NB4 (cell line): ENCODE results near the gene LCE1E.

ENCODE experiments used
- CTCF ChIP-seq: IDR thresholded peaks from one replicate; pipeline ENCODE4 v1.5.1; 2012; ENCODE audit warnings: low read depth, low read length
- MAX ChIP-seq: IDR thresholded peaks from 2 replicates; pipeline ENCODE4 v1.6.1; 2011; ENCODE audit warnings: low read depth, low read length
- MYC ChIP-seq: IDR thresholded peaks from 2 replicates; pipeline ENCODE4 v1.6.1; 2011; ENCODE audit warnings: low read depth, low read length
- POLR2A ChIP-seq: IDR thresholded peaks from 2 replicates; pipeline ENCODE4 v1.6.1; 2011; ENCODE audit warnings: mild to moderate bottlenecking; ENCODE audit not compliant: insufficient read length; ENCODE audit errors: extremely low read depth

- TF ChIP-seq CTCF = no peak
- no peak for TF ChIP-seq MYC
- no peak for TF ChIP-seq POLR2A
- TF ChIP-seq MAX = no peak
Observed at GRCh38 chr1:152741656-152742055, 44.4 kb upstream of the LCE1E start.
